LNCAP (cell line): Measurements from ENCODE around the gene BICC1.
A peak's percentile ranks its signal among the peaks of the same experiment; 100 is the strongest.

Experiments
- CTCF ChIP-seq: fragments of 450-650 bp; IDR thresholded peaks from 2 replicates; pipeline ENCODE4 v1.5.1; 2017; ENCODE audit warnings: mild to moderate bottlenecking

Gene BICC1

DNA sequence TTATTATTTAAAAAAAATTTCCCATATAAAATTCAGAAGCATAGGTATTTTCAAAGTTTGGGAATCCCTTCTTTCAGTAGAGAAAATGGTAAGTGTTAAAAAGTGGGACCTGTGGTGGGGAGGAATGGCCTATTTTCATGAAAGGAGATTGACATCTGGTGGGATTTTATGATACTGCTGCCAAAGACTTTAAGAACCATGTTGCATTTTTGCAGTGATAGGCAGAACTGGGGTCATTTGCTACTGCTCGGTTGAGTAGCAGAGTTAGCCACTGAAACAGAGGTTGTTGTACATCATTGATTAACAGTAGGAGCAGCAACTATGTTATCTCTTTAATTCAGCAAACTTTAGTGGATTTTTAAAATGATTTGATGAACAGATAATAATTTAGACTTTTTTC is 4.4 kb downstream of the BICC1 start:
- TF ChIP-seq CTCF, result no peak

DNA sequence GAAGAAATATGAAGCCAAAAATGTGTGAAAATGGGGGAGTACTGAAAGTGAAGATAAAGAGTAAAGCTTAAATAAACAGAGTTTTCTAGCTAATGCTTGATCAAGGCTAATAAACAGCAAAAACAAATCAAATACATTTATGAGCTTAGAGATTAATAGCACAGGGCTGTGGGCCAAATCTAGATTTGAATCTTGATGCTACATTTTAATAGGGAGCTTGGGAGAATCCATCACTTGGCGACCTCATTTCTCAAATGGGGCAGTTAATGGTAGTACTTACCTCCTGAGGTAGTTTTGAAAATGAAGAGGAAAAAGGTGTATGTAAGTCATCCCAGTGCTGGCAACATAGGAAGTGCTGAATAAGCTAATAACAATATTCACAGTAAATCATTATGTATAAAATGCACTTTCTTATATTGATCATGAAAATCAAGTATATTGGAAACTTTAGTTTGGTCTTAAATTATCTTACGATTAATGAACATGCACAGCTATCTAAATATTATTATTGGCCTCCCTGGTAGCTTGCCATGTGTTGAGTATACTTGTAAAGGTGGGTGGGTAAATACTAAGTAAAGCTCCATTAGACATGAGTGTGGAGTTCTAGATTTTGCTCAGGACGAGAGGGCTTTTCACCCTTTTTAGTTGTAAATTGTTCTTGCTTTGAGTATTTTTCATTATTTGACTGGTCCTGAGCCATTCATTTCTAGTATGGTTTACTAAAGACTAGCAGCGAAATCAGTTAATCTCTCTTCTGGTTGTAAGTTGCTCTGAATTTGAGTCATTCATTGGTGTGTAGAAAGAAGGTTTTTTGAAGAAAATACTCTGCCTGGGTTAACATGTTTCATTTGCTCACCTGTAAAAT is 5.1 kb downstream of the BICC1 start:
- TF ChIP-seq CTCF, result no peak

DNA sequence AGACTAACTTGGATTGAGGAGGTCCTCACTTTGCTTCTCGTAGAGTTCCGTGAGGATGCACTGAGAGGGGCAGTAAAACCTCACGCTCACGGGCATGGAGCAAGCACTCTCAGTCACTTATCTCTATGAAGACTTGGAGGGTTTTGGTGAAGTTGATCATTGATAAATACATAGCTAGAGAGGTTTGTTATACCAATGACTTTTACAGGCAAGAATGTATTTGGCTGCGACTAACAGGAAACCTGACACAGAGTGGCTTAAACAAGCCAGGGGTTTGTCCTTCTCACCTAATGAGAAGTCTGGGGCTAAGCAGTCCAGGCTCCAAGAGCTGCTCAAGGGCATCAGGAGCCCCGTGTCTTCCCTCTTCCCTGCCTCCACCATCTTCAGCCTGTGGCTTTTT is 6.1 kb downstream of the BICC1 start:
- TF ChIP-seq CTCF, result no peak

DNA sequence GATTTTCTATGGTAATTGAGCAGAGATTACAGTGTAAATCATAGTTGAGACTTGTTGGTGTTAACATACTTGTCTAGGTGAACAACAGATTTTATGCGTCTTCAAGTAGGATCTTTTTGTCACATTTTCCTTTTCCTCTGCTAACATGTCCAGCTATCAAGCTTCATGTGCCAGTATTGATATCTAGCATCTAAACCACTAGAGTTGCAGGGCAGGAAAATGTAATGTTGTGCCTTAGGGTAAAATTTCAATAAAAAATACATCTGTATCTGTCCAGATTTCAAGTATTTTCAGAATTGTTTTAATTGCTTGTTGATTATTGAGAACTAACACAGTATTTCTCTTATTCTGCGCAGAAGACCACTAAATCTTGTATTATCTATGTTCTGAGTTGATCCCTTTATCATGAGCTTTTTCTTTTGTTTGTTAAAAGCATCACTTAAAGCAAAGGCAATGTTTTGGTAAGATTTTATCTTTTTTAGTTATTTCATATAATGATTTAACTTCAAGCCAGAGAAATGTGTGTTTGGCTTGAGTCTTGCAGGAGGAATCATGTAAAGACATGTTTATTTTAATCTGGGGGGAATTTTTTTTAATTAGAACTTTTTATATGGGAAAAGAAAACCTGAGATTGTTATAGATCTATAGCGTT is 16.5 kb downstream of the BICC1 start:
- no peak for TF ChIP-seq CTCF

DNA sequence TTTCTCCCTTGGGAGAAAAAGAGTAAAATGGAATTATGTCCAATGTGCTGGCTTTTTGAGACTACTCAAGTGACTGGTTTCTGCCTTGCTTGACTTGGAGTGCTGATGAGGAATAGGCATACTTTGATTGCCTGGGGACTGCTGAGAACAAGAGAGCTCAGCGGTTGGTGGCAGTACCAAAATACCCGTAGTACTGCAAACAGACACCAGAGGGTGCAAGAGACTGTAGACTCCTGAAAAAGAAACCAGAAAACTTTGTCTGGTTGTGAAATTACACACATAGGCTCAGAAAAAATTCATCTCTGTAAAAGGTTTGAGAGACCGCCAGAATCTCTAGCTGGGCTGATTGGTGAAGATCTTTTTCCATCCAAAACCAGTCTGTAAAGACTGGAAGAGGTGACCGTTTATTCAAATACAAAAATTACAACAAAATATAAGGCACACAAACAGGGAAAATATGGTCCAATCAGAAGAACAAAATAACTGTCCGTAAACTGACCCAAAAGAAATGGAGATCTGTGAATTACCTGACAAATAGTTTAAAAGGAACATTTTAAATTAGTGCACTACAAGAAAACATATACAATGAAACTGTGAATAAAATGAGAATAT is 18.5 kb downstream of the BICC1 start:
- peak; percentile 79 for TF ChIP-seq CTCF

DNA sequence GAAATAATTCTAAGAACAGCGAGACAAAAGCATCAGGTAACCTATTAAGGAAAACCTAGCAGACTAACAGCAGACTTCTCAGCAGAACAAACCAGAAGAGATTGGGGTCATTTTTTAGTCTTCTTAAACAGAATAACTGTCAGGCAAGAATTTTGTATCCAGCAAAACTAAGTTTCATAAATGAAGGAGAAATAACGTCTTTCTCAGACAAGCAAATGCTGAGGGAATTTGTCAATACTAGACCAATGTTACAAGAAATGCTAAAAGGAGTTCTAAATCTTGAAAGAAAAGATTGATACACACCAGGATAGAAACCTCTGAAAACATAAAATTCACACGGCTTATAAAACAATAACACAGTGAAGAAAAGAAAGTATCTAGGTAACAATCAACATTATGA is 22.6 kb downstream of the BICC1 start:
- TF ChIP-seq CTCF, result no peak

DNA sequence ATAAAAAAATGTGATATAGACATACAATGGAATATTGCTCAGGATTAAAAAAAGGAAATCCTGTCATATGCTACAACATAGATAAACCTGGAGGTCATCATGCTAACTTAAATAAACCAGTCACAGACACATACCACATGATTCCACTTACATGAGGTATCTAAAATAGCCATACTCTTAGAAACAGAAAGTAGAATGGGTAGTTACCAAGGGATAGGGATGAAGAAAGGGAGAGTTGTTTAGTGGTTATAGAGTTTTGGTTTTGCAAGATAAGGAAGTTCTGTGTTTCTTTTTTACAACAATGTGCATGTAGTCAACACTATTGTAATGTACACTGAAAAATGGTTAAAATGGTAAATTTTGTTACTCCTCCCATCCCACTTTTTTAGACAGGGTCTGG is 30.5 kb downstream of the BICC1 start:
- no peak for TF ChIP-seq CTCF
